ENCODE results near the gene CASKIN1. TPM values are rescaled to one million over a fixed set of nuclear protein-coding genes. Genes with fewer than 3 reads are reported as not detected.
A peak's percentile ranks its signal among the peaks of the same experiment; 100 is the strongest.
"Not testable (repeated sequence)": the region's sequence is repeated elsewhere in the genome, so short reads cannot be mapped to it uniquely, and the experiment has no call there.

Gene CASKIN1
- total RNA-seq, 2 donors from 2014 or later, result 0.89 to 2.1 TPM

- H3K4me1 Mint-ChIP-seq (ENCODE audit: low read depth), result peaks cover 14% of the 10 kb centered on the region
- H3K27me3 Mint-ChIP-seq (ENCODE audit: low read depth), result no peaks in the 10 kb centered on the region
- DNase-seq (no peak), ATAC-seq (replicated peaks in 1 of 2) (no peak)
- no peaks in the 10 kb centered on the region for H3K36me3 Mint-ChIP-seq (ENCODE audit: insufficient read depth in 2 of 2)
- H3K9me3 Mint-ChIP-seq, result no peaks in the 10 kb centered on the region
- no peak overlapping the region for H3K4me3 Mint-ChIP-seq
- H3K27ac Mint-ChIP-seq, result no peak overlapping the region
These were observed 52.4 kb downstream of the CASKIN1 start for GRCh38 chr16:2143878-2144485.

GRCh38 chr16:2142942-2143877 is 53.2 kb downstream of the CASKIN1 start:
- Mint-ChIP-seq H3K27ac (no peak overlapping the region), H3K27me3 (ENCODE audit: low read depth) (no peaks in the 10 kb centered on the region), H3K4me3 (no peak overlapping the region), H3K36me3 (ENCODE audit: insufficient read depth in 2 of 2) (no peaks in the 10 kb centered on the region), H3K9me3 (no peaks in the 10 kb centered on the region), H3K4me1 (ENCODE audit: low read depth) (peaks cover 14% of the 10 kb centered on the region)
- DNase-seq (no peak), ATAC-seq (replicated peaks in 1 of 2) (peak; percentile 35 to 41)

GRCh38 chr16:2135770-2136490 is 60.5 kb downstream of the CASKIN1 start, which contains the start of gene PKD1:
Gene PKD1, minus strand, starts transcription at chr16:2135898. Its CDS starts 209 bp downstream, at chr16:2135689.
- peaks cover 14% of the 10 kb centered on the region for H3K4me1 Mint-ChIP-seq (ENCODE audit: low read depth)
- peak; percentile 100 for DNase-seq
- H3K4me3 Mint-ChIP-seq, result peak within 1 kb of the TSS; percentile 91 to 99
- ATAC-seq (replicated peaks in 1 of 2), result peak; percentile 85 to 89
- H3K9me3 Mint-ChIP-seq; H3K36me3 Mint-ChIP-seq (ENCODE audit: insufficient read depth in 2 of 2); H3K27me3 Mint-ChIP-seq (ENCODE audit: low read depth): not testable (repeated sequence)
- H3K27ac Mint-ChIP-seq, result peak within 1 kb of the TSS; percentile 78

GRCh38 chr16:2135071-2135470 is 61.3 kb downstream of the CASKIN1 start:
- not testable (repeated sequence) for ATAC-seq (replicated peaks in 1 of 2); H3K27ac Mint-ChIP-seq; H3K9me3 Mint-ChIP-seq; H3K27me3 Mint-ChIP-seq (ENCODE audit: low read depth); DNase-seq; H3K4me1 Mint-ChIP-seq (ENCODE audit: low read depth); H3K36me3 Mint-ChIP-seq (ENCODE audit: insufficient read depth in 2 of 2)
- peak overlapping the region; percentile 86 for H3K4me3 Mint-ChIP-seq

- H3K4me1 Mint-ChIP-seq (ENCODE audit: low read depth); DNase-seq; H3K27ac Mint-ChIP-seq; H3K36me3 Mint-ChIP-seq (ENCODE audit: insufficient read depth in 2 of 2); H3K9me3 Mint-ChIP-seq; ATAC-seq (replicated peaks in 1 of 2); H3K27me3 Mint-ChIP-seq (ENCODE audit: low read depth): not testable (repeated sequence)
- peak overlapping the region; percentile 18 to 54 for H3K4me3 Mint-ChIP-seq
These were observed 62.6 kb downstream of the CASKIN1 start for GRCh38 chr16:2133797-2134196.

- H3K27ac Mint-ChIP-seq; DNase-seq; ATAC-seq (replicated peaks in 1 of 2); H3K27me3 Mint-ChIP-seq (ENCODE audit: low read depth); H3K4me3 Mint-ChIP-seq; H3K9me3 Mint-ChIP-seq; H3K36me3 Mint-ChIP-seq (ENCODE audit: insufficient read depth in 2 of 2): not testable (repeated sequence)
- peaks cover 22% of the 10 kb centered on the region for H3K4me1 Mint-ChIP-seq (ENCODE audit: low read depth)
These were observed 66.4 kb downstream of the CASKIN1 start for GRCh38 chr16:2129890-2130447.

- H3K9me3 Mint-ChIP-seq; H3K27me3 Mint-ChIP-seq (ENCODE audit: low read depth); DNase-seq; H3K36me3 Mint-ChIP-seq (ENCODE audit: insufficient read depth in 2 of 2); ATAC-seq (replicated peaks in 1 of 2): not testable (repeated sequence)
- Mint-ChIP-seq H3K27ac (peak overlapping the region; percentile 38), H3K4me3 (peak overlapping the region; percentile 82 to 87), H3K4me1 (ENCODE audit: low read depth) (peaks cover 22% of the 10 kb centered on the region)
These were observed 67.2 kb downstream of the CASKIN1 start for GRCh38 chr16:2129251-2129650.

GRCh38 chr16:2127630-2128280 is 68.7 kb downstream of the CASKIN1 start:
- ATAC-seq (replicated peaks in 1 of 2), result peak in 1 of 2 donors; percentile 2
- H3K27ac Mint-ChIP-seq; H3K36me3 Mint-ChIP-seq (ENCODE audit: insufficient read depth in 2 of 2); H3K9me3 Mint-ChIP-seq; H3K27me3 Mint-ChIP-seq (ENCODE audit: low read depth); DNase-seq: not testable (repeated sequence)
- Mint-ChIP-seq H3K4me3 (peak overlapping the region in 1 of 2 donors; percentile 67), H3K4me1 (ENCODE audit: low read depth) (peaks cover 22% of the 10 kb centered on the region)

Other genes starting within 250 kb of the CASKIN1 start
- under 1 TPM; 0.38 to 0.51 TPM for gene RPL3L, start 241.9 kb downstream of the CASKIN1 start, total RNA-seq
- 10 to 100 TPM; 69.3 to 98.3 TPM for gene NDUFB10, start 237.1 kb downstream of the CASKIN1 start, total RNA-seq
- gene RPS2, start 231.8 kb downstream of the CASKIN1 start, total RNA-seq, result 1,000 to 10,000 TPM; 5,556 to 5,984 TPM
- under 1 TPM in 1 of 2 donors, not detected in 1; 0.81 TPM for gene RNF151, start 229.7 kb downstream of the CASKIN1 start, total RNA-seq
- 10 to 100 TPM; 22.6 to 24.4 TPM for gene TBL3, start 224.6 kb downstream of the CASKIN1 start, total RNA-seq
- gene NOXO1, start 215.1 kb downstream of the CASKIN1 start, total RNA-seq, result 1 to 10 TPM in 1 of 2 donors, not detected in 1; 1.8 TPM
- 10 to 100 TPM; 41.4 to 49.3 TPM for gene GFER, start 212.4 kb downstream of the CASKIN1 start, total RNA-seq
- gene SYNGR3, start 206.6 kb downstream of the CASKIN1 start, total RNA-seq, result 10 to 100 TPM; 38.6 to 50.9 TPM
- gene ZNF598, start 186.8 kb downstream of the CASKIN1 start, total RNA-seq, result 100 to 1,000 TPM in 1 of 2 donors, 10 to 100 TPM in 1; 87.1 to 110 TPM
- gene NPW, start 176.8 kb downstream of the CASKIN1 start, total RNA-seq, result 1 to 10 TPM; 1.5 to 1.9 TPM
- 1 to 10 TPM; 2.2 to 3.0 TPM for gene NHERF2, start 169.7 kb downstream of the CASKIN1 start, total RNA-seq
- 10 to 100 TPM; 13.2 to 21.0 TPM for gene NTHL1, start 148.8 kb downstream of the CASKIN1 start, total RNA-seq
- gene TSC2, start 148.6 kb downstream of the CASKIN1 start, total RNA-seq, result 10 to 100 TPM; 96.6 to 98.4 TPM
- gene PKD1, start 60.7 kb downstream of the CASKIN1 start, total RNA-seq, result 10 to 100 TPM; 90.2 to 95.7 TPM
- gene RAB26, start 48.0 kb downstream of the CASKIN1 start, total RNA-seq, result 1 to 10 TPM in 1 of 2 donors, under 1 TPM in 1; 0.82 to 2.0 TPM
- 10 to 100 TPM; 66.4 to 72.9 TPM for gene TRAF7, start 40.8 kb downstream of the CASKIN1 start, total RNA-seq
- gene MLST8, start 8.8 kb upstream of the CASKIN1 start, total RNA-seq, result 10 to 100 TPM; 54.9 to 65.6 TPM
- gene BRICD5, start 14.3 kb upstream of the CASKIN1 start, total RNA-seq, result 10 to 100 TPM; 12.8 to 14.4 TPM
- gene PGP, start 18.2 kb upstream of the CASKIN1 start, total RNA-seq, result 10 to 100 TPM; 12.1 to 12.6 TPM
- gene E4F1, start 27.0 kb upstream of the CASKIN1 start, total RNA-seq, result 10 to 100 TPM; 22.1 to 24.3 TPM
- gene DNASE1L2, start 39.8 kb upstream of the CASKIN1 start, total RNA-seq, result 1 to 10 TPM; 1.1 TPM
- gene ECI1, start 55.0 kb upstream of the CASKIN1 start, total RNA-seq, result 100 to 1,000 TPM; 101 to 102 TPM
- gene RNPS1, start 71.5 kb upstream of the CASKIN1 start, total RNA-seq, result 100 to 1,000 TPM; 336 to 361 TPM
- 10 to 100 TPM; 13.7 to 14.6 TPM for gene ABCA3, start 144.1 kb upstream of the CASKIN1 start, total RNA-seq
- gene CCNF, start 232.8 kb upstream of the CASKIN1 start, total RNA-seq, result 10 to 100 TPM; 49.2 to 68.6 TPM

All from activated T-cell treated with anti-CD3 and anti-CD28 coated beads, Interleukin-2, amount 50 U/mL, for 72 hours (primary cell).